NCI-H748 treated with DMSO at 0.1 percent for 48 hours (cell line): ENCODE measurements around the gene FAM200B.

ENCODE experiments used
- DNase-seq: peaks from one replicate; lab custom pipeline; 2025; lab: John Stamatoyannopoulos, UW

Gene FAM200B

GRCh38 chr4:15668566-15669435 lies 12.8 kb upstream of the FAM200B start:
- no peak for DNase-seq

- DNase-seq, result no peak
Measured at GRCh38 chr4:15670576-15670975, 11.1 kb upstream of the FAM200B start.

DNA sequence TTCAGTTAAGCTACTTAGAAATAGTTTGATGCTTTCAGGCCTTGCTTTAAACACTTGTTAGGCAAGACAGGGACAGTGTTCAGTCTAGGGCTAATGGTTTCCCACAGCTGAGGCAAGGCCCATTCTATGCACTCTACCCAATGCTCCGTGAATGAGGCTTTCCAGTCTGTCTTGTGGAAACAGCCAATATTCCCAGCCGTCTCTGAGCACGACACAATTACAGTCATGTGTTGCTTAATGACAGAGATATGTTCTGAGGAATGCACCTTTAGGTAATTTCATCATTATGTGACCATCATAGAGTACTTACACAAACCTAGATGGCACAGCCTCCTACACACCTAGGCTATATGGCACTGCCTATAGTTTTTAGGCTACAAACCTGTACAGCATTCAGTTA lies 9.5 kb upstream of the FAM200B start:
- no peak for DNase-seq

GRCh38 chr4:15673337-15673736 lies 8.3 kb upstream of the FAM200B start:
- DNase-seq, result no peak

DNA sequence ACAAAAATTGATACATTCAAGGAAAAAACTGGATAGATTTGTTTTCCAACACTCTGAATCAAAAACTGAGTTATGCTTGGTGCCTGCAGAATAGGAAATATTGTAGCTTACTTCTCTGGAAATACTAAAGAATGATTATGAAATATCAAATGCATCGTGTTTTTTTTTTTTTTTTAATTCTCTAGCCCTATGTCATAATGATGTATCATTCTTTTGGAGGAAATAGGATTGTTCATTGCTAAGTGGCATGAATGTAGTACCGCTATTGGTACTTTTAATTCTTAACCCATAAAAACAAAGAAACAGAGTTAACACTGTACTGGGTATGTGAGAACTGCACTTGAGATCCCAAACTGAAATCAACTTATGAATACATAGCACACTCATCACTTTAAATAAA lies 7.6 kb upstream of the FAM200B start:
- no peak for DNase-seq

DNA sequence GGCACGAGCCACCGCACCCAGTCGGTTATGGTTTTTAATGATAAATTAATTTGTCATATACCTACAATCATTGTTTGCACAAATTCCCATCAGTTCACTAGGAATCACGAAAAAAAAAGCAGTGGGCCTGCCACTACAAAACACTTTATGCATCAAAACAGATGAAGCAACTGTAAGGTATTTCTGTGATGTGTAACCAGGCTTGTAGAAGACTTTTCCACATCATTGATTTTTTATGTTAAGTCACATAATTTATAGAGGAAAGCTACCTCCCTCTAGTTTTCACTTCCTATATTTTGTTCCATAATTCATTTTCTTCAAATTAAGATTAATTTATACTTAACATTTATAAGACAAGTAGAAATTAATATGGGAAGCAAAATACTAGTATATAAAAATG lies 6.7 kb upstream of the FAM200B start:
- DNase-seq, result no peak

DNA sequence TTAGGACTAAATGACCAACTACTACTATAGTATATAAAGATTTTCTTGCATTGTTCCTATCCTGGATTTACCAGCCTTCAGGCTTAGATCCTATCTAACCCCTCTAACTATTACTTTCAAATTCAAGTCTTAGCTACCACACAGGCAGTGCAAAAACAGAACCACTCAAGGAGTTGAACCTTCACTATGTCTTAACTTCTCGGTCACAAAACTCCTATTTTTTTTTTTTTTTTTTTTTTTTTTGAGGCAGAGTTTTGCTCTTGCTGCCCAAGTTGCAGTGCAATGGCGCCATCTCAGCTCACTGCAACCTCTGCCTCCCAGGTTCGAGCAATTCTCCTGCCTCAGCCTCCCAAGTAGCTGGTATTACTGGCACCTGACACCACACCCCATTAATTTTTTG lies 6.3 kb upstream of the FAM200B start:
- DNase-seq, result no peak

- DNase-seq, result no peak
Measured at GRCh38 chr4:15676039-15676438, 5.6 kb upstream of the FAM200B start.

GRCh38 chr4:15676899-15677298 lies 4.7 kb upstream of the FAM200B start:
- no peak for DNase-seq

- DNase-seq, result no peak
Measured at GRCh38 chr4:15677507-15677988, 4.1 kb upstream of the FAM200B start.

DNA sequence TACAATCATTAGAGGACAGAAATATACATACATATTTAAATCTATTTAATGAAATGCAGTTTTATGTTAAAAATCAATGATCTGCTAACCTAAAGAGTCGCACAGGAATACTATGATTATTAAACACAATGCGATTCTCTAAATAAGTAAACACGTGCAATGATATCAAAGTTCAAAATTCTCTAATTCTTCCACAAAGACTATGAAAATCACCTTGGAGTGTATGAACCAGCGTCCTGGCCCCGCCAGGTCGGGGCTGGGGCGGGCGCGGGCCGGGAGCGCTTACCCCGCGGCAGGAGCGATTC lies 608 bp upstream of the FAM200B start:
- no peak for DNase-seq

DNA sequence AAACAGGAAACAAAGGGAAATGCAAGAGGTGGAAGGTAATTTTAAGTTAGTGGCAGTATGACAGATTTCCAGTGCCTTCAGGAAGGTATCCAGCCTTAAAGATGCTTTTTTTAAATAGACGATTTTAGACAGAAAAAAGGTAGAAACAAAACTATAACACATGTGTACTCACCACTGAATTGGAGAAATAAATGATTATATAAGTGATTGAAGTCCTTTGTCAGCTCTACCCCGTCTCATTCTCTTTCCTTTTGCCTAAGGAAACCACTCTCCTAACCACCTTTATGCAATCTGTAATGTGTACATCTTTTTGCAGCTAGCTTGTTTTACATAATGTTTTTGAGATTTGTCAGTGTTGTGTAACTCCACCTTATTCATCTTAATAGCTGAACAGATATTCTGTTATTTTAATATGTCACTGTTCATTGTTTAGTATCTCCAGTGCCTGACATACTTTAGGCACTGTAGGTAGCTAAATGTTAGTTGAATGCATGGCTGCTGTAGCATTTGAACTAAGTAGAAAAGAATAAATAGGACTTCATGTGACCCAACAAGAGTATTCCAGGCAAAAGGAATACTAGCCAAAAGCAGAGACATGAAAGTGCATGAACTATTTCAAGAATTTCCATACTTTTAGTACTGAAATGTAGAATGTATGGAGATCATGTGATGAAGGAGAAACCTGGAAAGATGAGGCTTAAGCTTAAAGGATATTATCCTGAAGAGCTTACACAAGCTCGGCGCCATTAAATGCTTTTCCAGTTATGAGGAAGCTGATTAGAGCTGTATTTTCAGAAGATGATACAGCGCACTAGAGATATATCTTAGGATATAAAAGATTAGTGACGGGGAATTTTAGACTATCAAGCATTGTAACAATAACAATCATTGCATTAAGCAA lies 865 bp downstream of the FAM200B start:
- DNase-seq, result peak; percentile 27

DNA sequence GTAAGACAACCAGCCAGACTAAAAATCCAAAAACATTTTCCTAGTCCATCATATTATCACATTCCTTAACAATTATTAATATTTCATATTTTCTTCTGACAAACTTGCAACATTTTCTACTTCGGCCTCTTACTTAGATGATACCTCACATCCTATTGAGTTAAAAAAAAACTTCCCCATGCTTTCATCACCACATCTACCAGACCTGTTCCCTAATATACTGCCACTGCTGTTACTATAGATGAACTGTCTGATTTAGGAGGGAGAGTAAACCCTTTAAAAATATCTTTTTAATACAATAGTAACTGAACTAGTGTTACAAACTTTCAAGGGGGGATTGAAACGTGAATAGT lies 1.5 kb downstream of the FAM200B start:
- DNase-seq, result no peak

DNA sequence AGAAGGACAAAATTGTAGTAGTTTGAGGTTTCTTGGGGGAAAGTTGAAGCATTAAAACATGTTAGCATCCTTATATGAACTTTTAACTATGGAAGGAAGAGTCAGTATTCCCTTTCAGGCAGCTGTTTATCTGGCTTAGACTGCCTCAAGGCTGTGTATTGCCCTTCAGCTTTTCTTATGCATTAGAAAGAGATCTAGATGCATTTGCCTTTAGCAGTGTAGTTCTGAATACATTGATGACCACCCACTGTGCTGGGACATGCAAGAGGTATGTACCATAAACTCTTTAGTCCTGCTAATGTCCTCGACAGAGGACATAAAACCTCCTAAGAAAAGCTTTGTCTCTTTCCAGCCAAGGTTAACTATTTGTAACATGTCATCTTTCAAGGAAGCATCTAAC lies 2.9 kb downstream of the FAM200B start:
- no peak for DNase-seq

- no peak for DNase-seq
Measured at GRCh38 chr4:15688051-15688450, 6.4 kb downstream of the FAM200B start.

GRCh38 chr4:15689540-15689939 lies 7.9 kb downstream of the FAM200B start:
- DNase-seq, result no peak

- no peak for DNase-seq
Measured at GRCh38 chr4:15690020-15690809, 8.6 kb downstream of the FAM200B start.

DNA sequence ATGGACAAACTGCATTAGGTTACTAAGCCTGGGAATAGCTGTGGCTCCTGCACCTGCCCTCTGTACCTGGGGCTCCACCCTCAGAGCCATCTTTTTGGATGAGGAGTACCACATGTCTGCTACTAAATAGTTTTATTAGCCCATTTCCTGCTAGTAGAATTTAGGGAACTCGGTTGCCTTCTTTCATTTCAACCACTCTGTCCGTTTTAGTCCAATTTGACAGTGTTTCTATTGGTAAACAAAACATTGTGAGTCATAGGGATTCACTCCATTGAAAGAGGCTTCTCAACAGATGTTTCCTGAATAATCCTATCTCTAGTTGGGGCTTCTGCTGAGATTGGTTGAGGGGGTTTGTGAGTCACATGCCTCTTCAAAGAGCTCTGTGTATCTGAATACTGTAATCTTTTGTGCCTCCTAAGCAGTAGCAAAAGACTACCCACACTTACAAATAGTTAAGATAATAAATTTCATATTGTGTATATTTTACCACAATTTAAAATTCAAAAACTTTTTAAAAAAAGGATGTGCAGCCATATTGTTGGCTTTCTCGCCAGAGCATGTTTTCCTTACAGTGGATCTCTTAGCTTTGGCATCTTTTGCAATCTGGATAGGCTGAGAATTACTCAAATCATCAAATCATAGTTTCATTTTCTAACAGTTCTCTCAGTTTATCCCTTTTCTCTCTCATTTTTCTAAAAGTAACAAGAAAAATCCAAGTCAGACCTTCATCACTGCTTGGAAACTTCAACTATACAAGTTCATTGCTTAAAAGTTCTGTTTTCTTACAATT lies 9.9 kb downstream of the FAM200B start:
- DNase-seq, result no peak

DNA sequence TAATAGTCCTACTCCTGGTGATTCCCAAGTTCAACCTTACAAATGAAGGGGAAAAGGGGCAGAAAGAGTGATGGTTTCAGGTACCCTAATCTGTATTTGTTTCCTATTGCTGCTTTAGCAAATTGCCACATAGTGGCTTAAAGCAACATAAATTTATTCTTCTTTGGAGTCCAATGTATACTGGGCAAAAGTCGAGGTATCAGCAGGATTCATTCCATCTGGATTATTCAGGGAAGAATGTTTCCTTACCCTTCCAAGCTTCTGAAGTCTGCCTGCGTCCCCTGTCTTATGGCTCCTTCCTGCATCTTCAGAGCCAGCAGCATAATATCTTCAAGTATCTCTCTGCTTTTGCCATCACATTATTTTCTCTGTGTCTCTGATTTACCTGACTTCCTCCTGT lies 11.0 kb downstream of the FAM200B start:
- DNase-seq, result no peak

DNA sequence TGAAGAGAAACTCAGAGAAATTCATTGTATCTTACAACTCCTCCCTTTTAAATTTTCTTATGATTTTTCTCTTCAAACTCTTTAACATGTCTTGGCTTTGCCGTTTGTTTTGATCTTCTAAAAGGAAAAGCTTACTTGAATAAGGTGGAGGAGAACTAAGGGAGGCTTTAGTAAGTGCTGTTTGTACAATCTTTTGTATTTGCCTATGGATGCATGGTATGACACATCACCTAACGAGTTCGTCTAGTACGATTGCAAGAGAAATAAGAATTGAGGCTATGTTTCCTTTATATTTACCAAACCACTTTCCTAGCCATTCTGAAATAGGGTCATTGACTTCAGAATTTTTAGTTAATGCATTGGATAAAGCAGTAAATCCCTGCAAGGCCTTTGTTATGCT lies 12.8 kb downstream of the FAM200B start:
- DNase-seq, result no peak

DNA sequence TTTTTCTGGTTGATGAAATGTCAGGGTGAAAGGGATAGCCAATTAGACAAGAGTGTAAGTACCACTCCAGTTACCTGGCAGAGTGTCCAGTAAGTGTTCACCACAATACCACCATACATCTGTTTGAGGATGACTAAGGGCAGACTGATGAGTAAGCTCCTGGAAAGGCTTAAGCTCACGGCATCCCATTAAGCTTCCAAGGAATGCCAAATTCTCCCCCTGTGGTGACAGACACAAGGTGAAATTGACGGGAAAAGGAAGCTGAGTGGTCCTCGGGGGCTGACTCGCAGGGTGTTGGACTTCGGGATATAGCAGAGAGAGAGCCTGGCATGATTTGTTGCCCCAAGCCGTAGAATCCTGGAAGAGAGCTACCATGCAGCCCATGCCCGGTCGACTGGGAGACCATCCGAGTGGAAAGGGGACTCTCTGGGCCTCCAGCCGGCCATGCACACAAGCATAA lies 13.6 kb downstream of the FAM200B start:
- DNase-seq, result no peak

- DNase-seq, result no peak
Measured at GRCh38 chr4:15695729-15696128, 14.1 kb downstream of the FAM200B start.
